ENCODE data around the gene DNAAF5.

- no peak for TF ChIP-seq CTCF (IDR thresholded peaks at IDR 0.05)
- no peak for TF ChIP-seq POLR2A (IDR thresholded peaks at IDR 0.05)
Observed at GRCh38 chr7:768881-769504, 42.5 kb downstream of the DNAAF5 start.

All from lower leg skin (tissue), 3 donors.